ENCODE data around the gene PHF24. TPM values are rescaled to one million over a fixed set of nuclear protein-coding genes. Genes with fewer than 3 reads are reported as not detected.

The PHF24 gene
- total and polyA plus RNA-seq, 2 of the 13 experiments (the other 11 are each of a cell fraction or from before 2014, with no cell fraction given): 0.05 TPM; not detected in 1

- H3K79me2 ChIP-seq (ENCODE audit: insufficient read depth, low read length): no peaks in the 10 kb centered on the region
- CTCF ChIA-PET (ENCODE audit: low intra/inter-chr PET ratio, low total read pairs): no interaction called here
- H3K9me3 ChIP-seq (ENCODE audit: low read length): no peaks in the 10 kb centered on the region
- no TSS peak for BruUV-seq (replicated peaks)
- ATAC-seq: no peak
- in situ Hi-C loops (cut with HindIII; ENCODE audit: extremely low pct_ligation_motif_present, low pct_unique_long_range_greater_than_20kb) (no loop called here), intact Hi-C loops (cut with micrococcal nuclease; ENCODE audit: unreplicated experiment) (no loop called here)
- no peaks in the 10 kb centered on the region for H3K36me3 ChIP-seq (replicated peaks in 1 of 2; ENCODE audit: control insufficient read depth in 1 of 2, insufficient read depth in 2 of 2, low read length in 2 of 2)
- TF ChIP-seq ZNF790 (CRISPR knock-in tag; IDR thresholded peaks at IDR 0.05; ENCODE audit: borderline replicate concordance): no peak
- no peak for TF ChIP-seq SMAD9 (CRISPR knock-in tag; IDR thresholded peaks at IDR 0.05)
- no peak for TF ChIP-seq ZSCAN9 (CRISPR knock-in tag; IDR thresholded peaks at IDR 0.05; ENCODE audit: borderline replicate concordance)
- no peak for TF ChIP-seq ZNF891 (CRISPR knock-in tag; IDR thresholded peaks at IDR 0.05)
- TF ChIP-seq ISL2 (CRISPR knock-in tag; IDR thresholded peaks at IDR 0.05): no peak
- no peak for TF ChIP-seq ARID5B (CRISPR knock-in tag; IDR thresholded peaks at IDR 0.05)
- no peak overlapping the region for H3K9ac ChIP-seq (ENCODE audit: insufficient read depth, low read depth, low read length)
- no peak for FAIRE-seq
- 55% methylated on average over 2 of the region's 2 CpGs for WGBS (ENCODE audit: low lambda C conversion rate)
- H3K4me3 ChIP-seq (replicated peaks in 1 of 3; ENCODE audit: insufficient read depth in 1 of 3, low read depth in 2 of 3, low read length in 3 of 3): no peak overlapping the region
- no peak for DNase-seq (ENCODE audit: low spot score)
- no peaks in the 10 kb centered on the region for H4K20me1 ChIP-seq (ENCODE audit: insufficient read depth, low read length)
- H3K4me1 ChIP-seq (ENCODE audit: insufficient read depth, low read length): no peaks in the 10 kb centered on the region
- no peaks in the 10 kb centered on the region for H3K27me3 ChIP-seq (ENCODE audit: control insufficient read depth in 1 of 2, insufficient read depth in 2 of 2, low read length in 2 of 2)
- no peak overlapping the region for H3K27ac ChIP-seq (ENCODE audit: extremely low read length, insufficient read depth, low read length)
- POLR2A ChIA-PET: no interaction called here
- H3K4me2 ChIP-seq (ENCODE audit: low read depth, low read length): no peak overlapping the region
- H2AFZ ChIP-seq (ENCODE audit: low read length): no peak overlapping the region
Observed at GRCh38 chr9:35029852-35030251, 71.8 kb downstream of the PHF24 start.

Other genes starting within 250 kb of the PHF24 start
- gene CCL21, start 248.1 kb upstream of the PHF24 start, total RNA-seq (2016; rRNA removed; fragmentation: Illumina TruSeq; extraction: Trizol): not detected in 2 replicates
- gene CCL21, start 248.1 kb upstream of the PHF24 start, polyA plus RNA-seq (2011; rRNA removed): not detected in 2 replicates
- gene DNAJB5, start 31.5 kb downstream of the PHF24 start, total RNA-seq (2016; rRNA removed; fragmentation: Illumina TruSeq; extraction: Trizol): 0.69 and 0.90 TPM in 2 replicates
- 0.40 and 0.54 TPM in 2 replicates for gene DNAJB5, start 31.5 kb downstream of the PHF24 start, polyA plus RNA-seq (2011; rRNA removed)
- gene VCP, start 114.3 kb downstream of the PHF24 start, total RNA-seq (2016; rRNA removed; fragmentation: Illumina TruSeq; extraction: Trizol): 391 and 406 TPM in 2 replicates
- gene VCP, start 114.3 kb downstream of the PHF24 start, polyA plus RNA-seq (2011; rRNA removed): 143 and 166 TPM in 2 replicates
- gene FANCG, start 121.7 kb downstream of the PHF24 start, total RNA-seq (2016; rRNA removed; fragmentation: Illumina TruSeq; extraction: Trizol): 43.3 and 45.1 TPM in 2 replicates
- gene FANCG, start 121.7 kb downstream of the PHF24 start, polyA plus RNA-seq (2011; rRNA removed): 10.8 and 14.4 TPM in 2 replicates
- gene PIGO, start 138.3 kb downstream of the PHF24 start, total RNA-seq (2016; rRNA removed; fragmentation: Illumina TruSeq; extraction: Trizol): 6.6 and 20.5 TPM in 2 replicates
- 24.4 and 26.2 TPM in 2 replicates for gene PIGO, start 138.3 kb downstream of the PHF24 start, polyA plus RNA-seq (2011; rRNA removed)
- 250 and 305 TPM in 2 replicates for gene STOML2, start 144.8 kb downstream of the PHF24 start, total RNA-seq (2016; rRNA removed; fragmentation: Illumina TruSeq; extraction: Trizol)
- gene STOML2, start 144.8 kb downstream of the PHF24 start, polyA plus RNA-seq (2011; rRNA removed): 243 and 245 TPM in 2 replicates
- gene ATOSB, start 157.6 kb downstream of the PHF24 start, total RNA-seq (2016; rRNA removed; fragmentation: Illumina TruSeq; extraction: Trizol): 1.9 and 2.3 TPM in 2 replicates
- gene ATOSB, start 157.6 kb downstream of the PHF24 start, polyA plus RNA-seq (2011; rRNA removed): 6.4 and 7.1 TPM in 2 replicates
- gene UNC13B, start 203.7 kb downstream of the PHF24 start, total RNA-seq (2016; rRNA removed; fragmentation: Illumina TruSeq; extraction: Trizol): 18.3 and 23.6 TPM in 2 replicates
- gene UNC13B, start 203.7 kb downstream of the PHF24 start, polyA plus RNA-seq (2011; rRNA removed): 14.0 and 17.8 TPM in 2 replicates